Islet precursor cell (in vitro differentiated cells): ENCODE results near the gene PLCG2.

Source experiments
- DNase-seq: peaks from one replicate; pipeline ENCODE4 v3.0.0-alpha.2; 2018

PLCG2 gene

GRCh38 chr16:81920498-81920897 is 141.4 kb downstream of the PLCG2 start:
- no peak for DNase-seq

GRCh38 chr16:81921085-81921814 is 142.2 kb downstream of the PLCG2 start:
- DNase-seq: no peak

- DNase-seq: no peak
Measured at GRCh38 chr16:81921843-81922584, 142.9 kb downstream of the PLCG2 start.

DNA sequence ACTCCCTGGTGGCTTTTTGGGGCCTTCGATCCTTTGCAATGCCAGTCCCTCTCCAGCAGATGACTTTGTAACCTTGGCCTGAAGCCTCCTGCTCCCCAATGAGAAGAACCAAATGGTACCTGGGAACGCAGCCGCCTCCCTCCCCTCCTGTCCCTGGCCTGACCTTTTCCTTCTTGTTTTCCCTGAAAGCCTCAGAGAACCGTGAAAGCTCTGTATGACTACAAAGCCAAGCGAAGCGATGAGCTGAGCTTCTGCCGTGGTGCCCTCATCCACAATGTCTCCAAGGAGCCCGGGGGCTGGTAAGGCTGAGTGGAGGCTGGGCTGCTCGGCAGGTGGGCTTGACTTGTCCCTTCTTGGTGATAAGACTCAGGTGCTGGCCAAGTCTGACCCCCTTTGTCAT is 144.2 kb downstream of the PLCG2 start:
- peak; percentile 37 for DNase-seq

GRCh38 chr16:81925016-81925415 is 145.9 kb downstream of the PLCG2 start:
- no peak for DNase-seq

DNA sequence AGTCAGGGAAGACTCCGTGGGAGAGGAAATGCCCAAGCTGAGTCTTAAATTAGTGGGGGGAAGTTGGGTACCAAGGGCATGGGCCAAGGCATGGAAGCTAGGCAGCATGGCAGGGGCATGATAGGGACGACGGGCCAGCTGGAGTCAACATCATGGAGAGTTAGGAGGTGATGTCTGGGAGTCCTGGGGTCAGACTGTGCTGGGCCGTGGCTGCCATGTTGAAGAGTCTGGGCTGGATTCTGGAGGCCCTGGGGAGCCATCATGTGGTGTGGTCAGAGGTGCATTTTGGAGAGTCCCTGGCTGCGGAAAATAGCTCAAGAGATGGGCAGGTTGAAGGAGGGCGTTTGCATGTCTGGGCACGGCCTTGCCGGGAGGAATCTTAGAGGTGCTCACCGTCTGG is 146.9 kb downstream of the PLCG2 start:
- peak; percentile 37 for DNase-seq

DNA sequence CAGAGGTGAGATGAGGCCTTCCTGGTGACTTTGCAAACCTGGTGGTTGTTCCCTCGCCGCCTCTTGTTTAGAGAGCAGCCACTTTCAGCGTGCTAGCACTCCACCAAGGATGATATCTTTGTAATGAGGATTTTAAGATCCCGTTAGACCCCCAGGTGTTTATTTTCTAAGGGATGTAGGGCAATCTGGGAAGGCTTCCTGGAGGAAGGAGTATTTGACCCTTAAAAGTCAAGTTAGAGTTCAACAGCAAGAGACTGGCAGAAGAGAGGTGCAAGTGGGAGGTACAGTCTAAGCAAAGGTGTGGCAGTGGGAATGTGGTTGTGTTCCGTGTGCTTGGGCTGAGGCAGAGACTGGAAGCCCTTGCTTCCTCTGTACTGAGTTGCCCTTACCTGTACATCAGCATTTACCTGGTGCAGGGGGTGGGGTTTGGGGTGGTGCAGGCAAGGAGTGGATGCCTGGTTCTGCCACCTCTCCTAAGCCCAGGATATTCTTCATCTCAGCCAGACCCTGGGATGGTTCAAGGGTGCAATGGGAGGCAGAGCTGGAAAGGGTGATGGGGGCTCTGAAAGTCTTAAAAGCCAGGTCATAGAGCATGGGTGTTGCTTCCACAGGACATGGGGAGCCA is 148.6 kb downstream of the PLCG2 start:
- peak; percentile 25 for DNase-seq

GRCh38 chr16:81928271-81928918 is 149.3 kb downstream of the PLCG2 start:
- DNase-seq: peak; percentile 3

- DNase-seq: peak; percentile 45
Measured at GRCh38 chr16:81928975-81929374, 149.9 kb downstream of the PLCG2 start.

GRCh38 chr16:81929841-81930240 is 150.8 kb downstream of the PLCG2 start:
- DNase-seq: no peak

DNA sequence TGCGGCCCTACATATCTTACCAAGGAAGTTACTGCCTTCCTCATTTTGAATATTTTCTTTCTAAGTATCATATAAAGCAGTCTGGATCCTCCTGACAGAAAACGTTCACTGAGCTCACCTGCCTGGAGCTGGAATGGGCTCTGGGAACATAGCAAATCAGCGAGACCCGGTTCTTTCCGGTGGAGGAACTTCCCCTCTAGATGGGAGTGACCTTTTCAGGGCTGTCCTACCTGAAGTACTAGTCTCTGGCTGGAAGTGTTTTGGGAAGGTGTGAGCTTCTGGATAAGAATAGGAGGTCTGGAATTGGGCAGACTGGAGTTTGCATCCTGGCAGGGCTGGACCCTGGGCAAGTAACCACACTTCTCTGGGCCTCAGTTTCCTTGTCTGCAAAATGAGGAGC is 152.8 kb downstream of the PLCG2 start:
- peak; percentile 20 for DNase-seq

- DNase-seq: peak; percentile 45
Measured at GRCh38 chr16:81932668-81933067, 153.6 kb downstream of the PLCG2 start.

- no peak for DNase-seq
Measured at GRCh38 chr16:81933361-81933760, 154.3 kb downstream of the PLCG2 start.

DNA sequence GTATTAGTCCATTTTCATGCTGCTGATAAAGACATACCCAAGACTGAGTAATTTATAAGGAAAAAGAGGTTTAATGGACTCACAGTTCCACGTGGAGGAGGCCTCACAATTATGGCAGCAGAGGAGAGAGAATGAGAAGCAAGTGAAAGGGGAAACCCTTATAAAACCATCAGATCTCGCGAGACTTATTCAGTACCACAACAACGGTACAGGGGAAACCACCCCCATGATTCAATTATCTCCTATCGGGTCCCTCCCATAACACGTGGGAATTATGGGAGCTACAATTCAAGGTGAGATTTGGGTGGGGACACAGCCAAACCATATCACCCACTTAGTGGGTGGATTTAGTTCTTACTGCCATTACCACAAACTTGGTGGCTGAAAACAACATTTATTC is 155.6 kb downstream of the PLCG2 start:
- peak; percentile 20 for DNase-seq

DNA sequence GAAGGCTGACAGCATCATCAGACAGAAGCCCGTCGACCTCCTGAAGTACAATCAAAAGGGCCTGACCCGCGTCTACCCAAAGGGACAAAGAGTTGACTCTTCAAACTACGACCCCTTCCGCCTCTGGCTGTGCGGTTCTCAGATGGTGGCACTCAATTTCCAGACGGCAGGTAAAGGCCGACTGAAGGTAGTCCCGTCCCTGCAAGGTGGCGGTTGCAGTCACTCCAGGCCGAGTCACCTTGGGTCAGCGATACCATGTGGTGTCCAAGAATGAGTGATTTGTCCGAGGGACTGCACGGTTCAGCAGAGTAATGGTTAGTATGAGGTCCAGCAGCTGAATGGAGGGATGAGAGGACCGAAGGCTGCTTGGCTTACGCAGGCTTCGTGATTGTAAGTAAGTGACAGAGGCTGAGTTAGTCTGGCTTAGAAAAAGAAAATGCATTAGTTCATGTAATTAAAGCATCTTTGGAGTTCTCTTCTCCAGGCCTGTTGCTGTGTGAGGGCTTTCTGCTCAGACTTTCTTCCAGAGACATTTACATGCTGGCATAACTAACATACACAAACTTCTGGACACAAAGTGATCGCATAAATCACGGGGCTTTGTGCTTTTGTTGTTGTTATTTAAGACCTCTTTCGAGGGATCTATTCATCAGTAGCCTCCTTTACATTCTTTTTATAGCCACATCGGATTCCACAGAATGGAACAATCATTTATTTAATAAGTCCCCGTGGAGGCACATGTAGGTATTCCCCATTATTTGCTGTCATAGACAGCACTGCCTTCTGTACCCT is 157.3 kb downstream of the PLCG2 start:
- DNase-seq: peak; percentile 46

DNA sequence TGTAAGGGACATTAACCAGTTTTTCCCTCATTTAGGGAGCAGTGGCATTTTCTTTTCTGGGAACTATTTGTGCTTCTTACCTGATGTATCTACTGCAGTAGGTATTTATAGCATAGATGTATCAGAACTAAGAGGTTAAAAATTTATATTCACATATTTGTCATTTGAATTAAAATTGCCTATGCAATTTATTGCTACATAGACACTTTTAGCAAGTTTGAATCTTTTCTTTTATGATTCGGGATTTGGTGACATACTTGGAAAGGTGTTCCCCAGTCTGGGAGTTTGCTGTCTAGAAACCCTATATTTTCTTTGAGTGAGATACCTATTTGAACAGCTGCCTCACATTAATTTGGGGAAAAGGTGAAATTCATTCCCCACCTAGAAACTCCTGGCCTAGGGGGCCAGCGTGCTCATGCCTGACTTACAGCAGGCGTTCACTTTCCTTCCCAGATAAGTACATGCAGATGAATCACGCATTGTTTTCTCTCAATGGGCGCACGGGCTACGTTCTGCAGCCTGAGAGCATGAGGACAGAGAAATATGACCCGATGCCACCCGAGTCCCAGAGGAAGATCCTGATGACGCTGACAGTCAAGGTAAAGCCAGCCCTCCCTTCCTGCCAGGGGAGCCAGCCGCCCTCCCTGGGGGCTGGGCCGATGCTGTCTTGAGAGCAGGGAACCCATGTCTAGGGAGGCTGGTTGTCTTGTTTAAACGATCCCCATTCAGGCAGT is 158.4 kb downstream of the PLCG2 start:
- peak; percentile 55 for DNase-seq

GRCh38 chr16:81938326-81939163 is 159.5 kb downstream of the PLCG2 start:
- peak; percentile 16 for DNase-seq

DNA sequence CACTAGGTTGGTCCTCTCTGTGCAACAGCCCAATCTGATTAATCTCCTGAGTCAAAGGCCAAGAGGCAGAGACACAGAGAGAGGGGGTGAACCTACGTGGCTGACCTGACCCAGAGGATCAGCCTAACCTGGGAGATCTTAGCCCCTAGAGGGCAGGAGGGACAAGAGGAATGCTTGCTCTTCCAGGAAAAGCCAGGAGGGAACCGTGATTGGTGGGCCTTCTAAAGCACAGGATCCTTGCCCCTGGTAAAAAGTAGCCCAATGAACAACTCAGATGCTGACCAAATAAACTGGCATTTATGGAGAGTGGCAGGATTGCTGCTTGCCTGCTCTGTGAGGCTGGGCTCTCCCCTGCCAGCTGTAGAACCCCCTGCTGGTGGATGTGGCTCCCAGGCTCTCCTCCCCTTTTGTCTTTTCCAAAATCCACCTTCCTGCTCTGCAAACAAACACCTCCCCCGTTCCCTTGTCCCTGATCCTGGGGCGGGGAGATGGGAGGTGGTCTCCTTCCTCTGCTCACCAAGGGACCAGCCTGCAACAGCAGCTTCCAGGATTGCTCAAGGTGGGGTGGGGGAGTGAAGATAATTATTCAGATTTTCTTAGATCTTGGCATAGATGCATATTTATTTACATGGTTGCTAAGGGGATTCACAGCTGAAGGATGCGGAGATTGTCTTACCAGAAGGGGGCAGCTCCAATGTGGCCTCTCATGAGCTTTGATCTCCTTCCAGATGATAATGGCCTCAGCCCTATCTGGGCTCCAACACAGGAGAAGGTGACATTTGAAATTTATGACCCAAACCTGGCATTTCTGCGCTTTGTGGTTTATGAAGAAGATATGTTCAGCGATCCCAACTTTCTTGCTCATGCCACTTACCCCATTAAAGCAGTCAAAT is 160.3 kb downstream of the PLCG2 start:
- no peak for DNase-seq

- no peak for DNase-seq
Measured at GRCh38 chr16:81940781-81941560, 161.9 kb downstream of the PLCG2 start.
